Measurements from ENCODE around the gene DDX31.
"Not testable (repeated sequence)": the region's sequence is repeated elsewhere in the genome, so short reads cannot be mapped to it uniquely, and the experiment has no call there.

The DDX31 gene

GRCh38 chr9:132575005-132575609, 94.7 kb downstream of the DDX31 start:
- DNase-seq = no peak

GRCh38 chr9:132572921-132573320, 96.9 kb downstream of the DDX31 start:
- DNase-seq = no peak

GRCh38 chr9:132571806-132572600, 97.8 kb downstream of the DDX31 start:
- DNase-seq = no peak

DNA sequence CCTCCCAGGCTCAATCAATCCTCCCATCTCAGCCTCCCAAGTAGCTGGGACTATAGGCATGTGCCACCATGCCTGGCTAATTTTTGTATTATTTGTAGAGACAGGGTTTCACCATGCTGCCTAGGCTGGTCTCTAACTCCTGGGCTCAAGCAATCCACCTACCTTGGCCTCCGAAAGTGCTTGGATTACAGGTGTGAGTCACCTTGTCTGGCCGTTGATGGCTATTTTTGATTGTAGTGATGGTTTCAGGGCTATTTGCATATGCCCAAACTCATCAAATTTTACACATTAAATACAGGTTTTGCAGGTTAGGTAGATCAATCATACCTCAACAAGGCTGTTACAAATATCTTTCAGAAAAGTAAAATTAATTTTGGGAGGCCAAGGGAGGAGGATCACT, 101.0 kb downstream of the DDX31 start:
- not testable (repeated sequence) for DNase-seq

GRCh38 chr9:132564526-132564925, 105.3 kb downstream of the DDX31 start:
- no peak for DNase-seq

- no peak for DNase-seq
These were observed 107.5 kb downstream of the DDX31 start for GRCh38 chr9:132562306-132562573.

GRCh38 chr9:132560616-132561202, 109.1 kb downstream of the DDX31 start:
- DNase-seq = no peak

- no peak for DNase-seq
These were observed 110.1 kb downstream of the DDX31 start for GRCh38 chr9:132559711-132560110.

- no peak for DNase-seq
These were observed 112.6 kb downstream of the DDX31 start for GRCh38 chr9:132557159-132557558.

GRCh38 chr9:132556714-132557113, 113.1 kb downstream of the DDX31 start:
- no peak for DNase-seq

GRCh38 chr9:132556235-132556634, 113.5 kb downstream of the DDX31 start:
- DNase-seq = no peak

DNA sequence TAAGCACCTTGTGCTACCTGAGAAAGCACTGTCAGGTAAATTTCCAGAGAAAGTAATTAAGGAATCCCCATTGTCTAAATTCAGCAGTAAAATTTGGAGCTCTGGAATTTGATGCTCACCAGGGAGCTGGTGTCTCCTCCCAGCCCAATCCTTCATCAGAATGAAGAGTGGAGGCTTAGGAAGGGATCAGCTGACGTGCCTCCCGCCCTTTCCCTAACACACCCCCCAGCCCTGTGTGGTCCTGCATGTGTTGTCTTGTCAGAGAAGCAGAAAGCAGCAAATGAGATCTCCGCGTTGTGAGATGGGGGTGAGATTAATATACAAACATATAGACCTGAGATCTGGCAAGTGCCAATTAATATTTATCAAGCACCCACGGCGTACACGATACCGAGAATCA, 114.3 kb downstream of the DDX31 start:
- no peak for DNase-seq

- no peak for DNase-seq
These were observed 115.0 kb downstream of the DDX31 start for GRCh38 chr9:132554755-132555154.

- DNase-seq = no peak
These were observed 117.7 kb downstream of the DDX31 start for GRCh38 chr9:132552041-132552440.

GRCh38 chr9:132551556-132551955, 118.2 kb downstream of the DDX31 start:
- DNase-seq = no peak

GRCh38 chr9:132548751-132549640, 120.8 kb downstream of the DDX31 start:
- DNase-seq = no peak

GRCh38 chr9:132547976-132548730, 121.6 kb downstream of the DDX31 start:
- DNase-seq = no peak

DNA sequence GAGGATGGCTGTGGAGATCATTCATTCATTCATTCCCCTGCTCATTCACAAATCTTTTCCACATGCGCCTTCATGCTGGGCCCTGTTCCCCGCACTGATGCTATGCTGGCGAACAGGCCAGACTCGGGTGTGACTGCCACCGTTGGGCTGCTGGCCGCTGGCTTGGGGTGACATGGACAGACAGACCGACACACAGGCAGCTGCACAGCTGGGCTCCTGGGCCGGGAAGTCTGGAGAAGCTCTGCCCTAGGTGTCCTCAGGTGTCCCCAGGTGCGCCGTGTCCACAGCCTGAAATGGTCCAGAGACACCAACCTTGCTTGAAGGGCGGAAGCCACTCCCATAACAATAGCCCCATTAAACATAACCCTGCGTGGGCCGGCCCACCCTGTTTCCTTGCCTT, 122.3 kb downstream of the DDX31 start:
- DNase-seq = no peak

GRCh38 chr9:132547052-132547431, 122.7 kb downstream of the DDX31 start:
- DNase-seq = no peak

DNA sequence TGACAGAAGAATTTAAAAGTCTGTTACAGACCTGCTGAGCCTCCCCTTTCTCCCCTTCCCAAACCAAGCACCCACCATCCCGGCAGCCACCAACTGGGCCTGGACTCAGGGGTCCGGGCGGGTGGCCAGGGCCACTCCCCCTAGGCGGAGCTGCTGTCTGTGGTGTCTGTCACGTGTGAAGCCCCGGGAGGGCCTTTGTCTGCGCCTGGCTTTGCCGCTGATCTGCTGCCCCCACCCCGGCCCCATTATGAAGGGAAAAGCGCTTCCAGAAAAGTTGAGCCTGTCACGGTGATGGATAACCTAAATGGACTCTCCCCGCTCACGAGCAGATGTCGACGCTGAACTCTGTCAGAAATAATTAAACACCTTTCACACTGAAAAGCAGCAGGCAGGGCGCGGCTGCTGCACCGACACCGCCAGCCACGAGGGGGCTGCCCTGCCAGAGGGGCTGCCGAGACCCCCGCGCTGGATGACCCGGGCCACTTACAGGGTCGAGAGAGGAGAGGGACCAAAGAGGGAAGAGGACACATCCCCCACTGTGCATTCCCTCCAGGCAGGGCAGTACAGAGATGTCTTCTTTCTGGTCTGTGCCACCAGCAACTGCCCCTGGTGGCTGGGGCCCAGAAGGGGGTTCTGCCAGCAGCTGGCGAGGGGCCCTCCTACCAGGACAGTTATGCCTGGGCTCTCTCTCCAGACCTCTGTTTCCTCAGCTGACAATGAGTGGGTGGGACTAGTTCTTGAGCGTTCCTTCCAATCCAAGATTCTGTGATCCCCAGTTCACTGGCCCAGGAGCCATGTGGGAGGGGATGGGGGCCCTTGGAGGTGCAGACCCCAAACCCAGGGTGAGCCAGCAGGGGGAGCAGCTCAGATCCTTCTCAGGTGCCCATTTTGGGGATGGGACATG, 123.4 kb downstream of the DDX31 start:
- DNase-seq = no peak

DNA sequence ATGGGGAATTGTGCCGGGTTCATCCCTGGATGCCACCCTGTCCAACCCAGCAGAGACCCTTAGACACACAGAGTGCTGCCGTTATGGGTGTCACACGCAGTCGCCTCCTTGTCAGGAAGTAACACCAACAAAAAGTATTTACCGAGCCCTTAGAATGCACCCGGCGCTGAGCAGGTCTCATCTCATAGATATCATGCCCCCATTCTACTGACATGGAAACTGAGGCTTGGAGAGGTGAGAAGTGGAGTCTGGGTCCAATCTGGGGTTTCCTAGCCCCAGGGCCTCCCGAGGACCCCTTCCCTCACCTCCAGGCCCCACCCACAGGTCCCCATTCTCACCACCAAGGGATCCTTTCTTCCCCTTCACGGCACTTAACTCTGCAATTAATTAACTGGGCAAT, 124.2 kb downstream of the DDX31 start:
- no peak for DNase-seq

DNA sequence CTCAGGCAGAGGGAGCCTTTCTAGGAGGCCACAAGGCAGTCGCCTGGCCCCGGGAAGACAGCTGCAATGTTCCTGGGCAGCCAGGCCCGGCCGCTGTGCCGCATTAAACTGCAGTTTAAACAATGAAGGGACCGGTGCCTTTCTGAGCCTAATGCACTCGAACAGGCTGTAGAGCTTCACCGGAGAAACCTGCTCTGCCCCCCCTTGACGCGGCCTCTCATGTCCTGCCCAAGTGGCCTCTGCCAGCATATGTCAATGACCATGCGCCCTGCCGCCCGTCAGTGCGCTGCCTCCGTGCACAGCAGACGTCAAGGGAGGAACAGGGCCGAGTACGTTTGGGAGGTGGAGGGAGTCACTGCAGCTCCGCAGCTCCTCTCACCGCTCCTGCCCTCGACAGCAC, 125.8 kb downstream of the DDX31 start:
- no peak for DNase-seq

Measured in NCI-H187 treated with DMSO at 0.1 percent for 48 hours (cell line).